ENCODE data around the gene CASK. TPM values are rescaled to one million over a fixed set of nuclear protein-coding genes. Genes with fewer than 3 reads are reported as not detected.

The CASK gene
- total RNA-seq, 1 donor = 65.6 TPM

- no peak for DNase-seq (ENCODE audit: low read depth)
- no peak for TF ChIP-seq CTCF (IDR thresholded peaks at IDR 0.05; ENCODE audit: insufficient read depth, low read depth, low read length)
- no peak overlapping the region for H3K4me3 ChIP-seq (ENCODE audit: low read depth, low read length)
Observed at GRCh38 chrX:41542536-41542935, 380.8 kb downstream of the CASK start.

- no peak for DNase-seq (ENCODE audit: low read depth)
- H3K4me3 ChIP-seq (ENCODE audit: low read depth, low read length) = no peak overlapping the region
- no peak for TF ChIP-seq CTCF (IDR thresholded peaks at IDR 0.05; ENCODE audit: insufficient read depth, low read depth, low read length)
Observed at GRCh38 chrX:41542135-41542534, 381.2 kb downstream of the CASK start.

- no peak for TF ChIP-seq CTCF (IDR thresholded peaks at IDR 0.05; ENCODE audit: insufficient read depth, low read depth, low read length)
- DNase-seq (ENCODE audit: low read depth) = no peak
- no peak overlapping the region for H3K4me3 ChIP-seq (ENCODE audit: low read depth, low read length)
Observed at GRCh38 chrX:41541386-41541785, 382.0 kb downstream of the CASK start.

- no peak for TF ChIP-seq CTCF (IDR thresholded peaks at IDR 0.05; ENCODE audit: insufficient read depth, low read depth, low read length)
- DNase-seq (ENCODE audit: low read depth) = no peak
- H3K4me3 ChIP-seq (ENCODE audit: low read depth, low read length) = no peak overlapping the region
Observed at GRCh38 chrX:41538707-41539106, 384.6 kb downstream of the CASK start.

- no peak for DNase-seq (ENCODE audit: low read depth)
- TF ChIP-seq CTCF (IDR thresholded peaks at IDR 0.05; ENCODE audit: insufficient read depth, low read depth, low read length) = no peak
- no peak overlapping the region for H3K4me3 ChIP-seq (ENCODE audit: low read depth, low read length)
Observed at GRCh38 chrX:41530085-41530484, 393.3 kb downstream of the CASK start.

GRCh38 chrX:41529221-41529620 is 394.1 kb downstream of the CASK start:
- DNase-seq (ENCODE audit: low read depth) = no peak
- H3K4me3 ChIP-seq (ENCODE audit: low read depth, low read length) = no peak overlapping the region
- no peak for TF ChIP-seq CTCF (IDR thresholded peaks at IDR 0.05; ENCODE audit: insufficient read depth, low read depth, low read length)

GRCh38 chrX:41528784-41529183 is 394.6 kb downstream of the CASK start:
- H3K4me3 ChIP-seq (ENCODE audit: low read depth, low read length) = no peak overlapping the region
- DNase-seq (ENCODE audit: low read depth) = no peak
- TF ChIP-seq CTCF (IDR thresholded peaks at IDR 0.05; ENCODE audit: insufficient read depth, low read depth, low read length) = no peak

Measured in fibroblast of villous mesenchyme (primary cell).